Natural killer cell (primary cell): ENCODE measurements around the gene ABTB2. TPM values are rescaled to one million over a fixed set of nuclear protein-coding genes. Genes with fewer than 3 reads are reported as not detected.

ENCODE experiments used
- ATAC-seq, 3 donors: fragments of 150-1000 bp in 2 of 3; fragments of 200-7000 bp in 1 of 3; cut with Tn5 transposase; 1 replicate in 1 of 3; 2 replicates in 2 of 3; pipeline ENCODE4 v1.10.0; 2021; ENCODE audit warnings: mild to moderate bottlenecking in 2 of 3, moderate library complexity in 2 of 3
- DNase-seq, 2 donors: peaks; one replicate each; pipeline versions ENCODE4 v3.0.0 to v3.0.0-alpha.2; 2013 to 2021; ENCODE audit warnings: mixed read lengths in 1 of 2
- H3K27ac ChIP-seq: one replicate; pipeline ENCODE4 v1.5.1; 2013; ENCODE audit warnings: mild to moderate bottlenecking, low read length
- H3K27me3 ChIP-seq: one replicate; pipeline ENCODE4 v1.6.1; 2013; ENCODE audit warnings: low read length; ENCODE audit not compliant: control insufficient read depth, insufficient read depth
- H3K36me3 ChIP-seq: one replicate; pipeline ENCODE4 v1.6.1; 2013; ENCODE audit warnings: low read length; ENCODE audit not compliant: control insufficient read depth, insufficient read depth
- H3K4me1 ChIP-seq: one replicate; pipeline ENCODE4 v1.6.1; 2013; ENCODE audit warnings: low read length; ENCODE audit not compliant: control insufficient read depth, insufficient read depth
- H3K4me3 ChIP-seq: one replicate; pipeline ENCODE4 v1.5.1; 2013; ENCODE audit warnings: low read length
- H3K9me3 ChIP-seq: one replicate; pipeline ENCODE4 v1.6.1; 2013; ENCODE audit warnings: low read length; ENCODE audit not compliant: control insufficient read depth, insufficient read depth
- H3K27ac Mint-ChIP-seq, 2 donors: one replicate each; pipeline ENCODE4 v1.8.0; 2022; ENCODE audit warnings: mild to moderate bottlenecking in 2 of 2, mixed read lengths in 2 of 2, moderate library complexity in 1 of 2
- H3K27me3 Mint-ChIP-seq, 2 donors: one replicate each; pipeline ENCODE4 v1.8.0; 2022; ENCODE audit warnings: low read depth in 2 of 2, mixed read lengths in 2 of 2
- H3K36me3 Mint-ChIP-seq: one replicate; pipeline ENCODE4 v1.8.0; 2022; ENCODE audit warnings: mixed read lengths
- H3K4me1 Mint-ChIP-seq, 2 donors: one replicate each; pipeline ENCODE4 v1.8.0; 2022; ENCODE audit warnings: mixed read lengths in 2 of 2
- H3K4me3 Mint-ChIP-seq: one replicate; pipeline ENCODE4 v1.8.0; 2022; ENCODE audit warnings: mild to moderate bottlenecking, moderate library complexity, mixed read lengths
- H3K9me3 Mint-ChIP-seq, 2 donors: one replicate each; pipeline ENCODE4 v1.8.0; 2022; ENCODE audit warnings: mixed read lengths in 2 of 2
- CTCF ChIP-seq: fragments of 200-600 bp; IDR thresholded peaks from one replicate; pipeline ENCODE4 v1.8.0; 2022; ENCODE audit warnings: antibody characterized with exemption
- WGBS: methylation state at CpG from one replicate; pipeline ENCODE4 v1.1.7; 2013; ENCODE audit warnings: missing lambda C conversion rate; ENCODE audit not compliant: insufficient coverage; 5-methylcytosine and 5-hydroxymethylcytosine counted together
- intact Hi-C: fragments of 100-400 bp; cut with micrococcal nuclease; formaldehyde crosslinking; loops from one replicate; pipeline ENCODE4 v1.14.2; 2022
- total RNA-seq, 4 donors: library from RNA; stranded (reverse); fragments of 120-200 nt in 1 of 4; gene quantifications; one replicate each; pipeline versions ENCODE4 v1.2.3 to v1.2.4, GENCODE V29; 2013 to 2022

Gene ABTB2
- total RNA-seq, 3 donors from 2014 or later (not counting 1 experiment from before 2014, with no cell fraction given), result 0.65 to 1.7 (median 1.1) TPM

- H3K27me3 ChIP-seq, result no peaks in the 10 kb centered on the region
- Mint-ChIP-seq H3K27me3 (peaks cover 18 to 30% of the 10 kb centered on the region in 2 donors), H3K9me3 (no peaks in the 10 kb centered on the region), H3K27ac (no peak overlapping the region), H3K4me3 (no peak overlapping the region), H3K4me1 (peaks cover 22 to 23% of the 10 kb centered on the region in 2 donors), H3K36me3 (no peaks in the 10 kb centered on the region)
- no peaks in the 10 kb centered on the region for H3K36me3 ChIP-seq
- H3K9me3 ChIP-seq, result no peaks in the 10 kb centered on the region
- intact Hi-C loops, result no loop called here
- ATAC-seq (no peak), DNase-seq (no peak)
- WGBS, result 80% methylated on average over 2 of the region's 2 CpGs
- H3K27ac ChIP-seq, result no peak overlapping the region
- H3K4me1 ChIP-seq, result peaks cover 20% of the 10 kb centered on the region
- TF ChIP-seq CTCF, result no peak
- H3K4me3 ChIP-seq, result no peak overlapping the region
Observed at GRCh38 chr11:34335331-34335730, 22.5 kb downstream of the ABTB2 start.

- intact Hi-C loops, result no loop called here
- H3K36me3 ChIP-seq, result no peaks in the 10 kb centered on the region
- Mint-ChIP-seq H3K9me3 (no peaks in the 10 kb centered on the region), H3K4me1 (peaks cover 7% of the 10 kb centered on the region in 2 donors), H3K27ac (no peak overlapping the region), H3K36me3 (no peaks in the 10 kb centered on the region), H3K27me3 (peaks cover 22 to 33% of the 10 kb centered on the region in 2 donors), H3K4me3 (no peak overlapping the region)
- H3K27me3 ChIP-seq, result no peaks in the 10 kb centered on the region
- H3K4me1 ChIP-seq, result peaks cover 6% of the 10 kb centered on the region
- H3K4me3 ChIP-seq, result no peak overlapping the region
- no peak for TF ChIP-seq CTCF
- ATAC-seq (no peak), DNase-seq (no peak)
- H3K9me3 ChIP-seq, result no peaks in the 10 kb centered on the region
- WGBS, result 27% methylated on average over 3 of the region's 3 CpGs
- no peak overlapping the region for H3K27ac ChIP-seq
Observed at GRCh38 chr11:34333787-34334186, 24.0 kb downstream of the ABTB2 start.

GRCh38 chr11:34332524-34332923 is 25.3 kb downstream of the ABTB2 start:
- no peak for ATAC-seq
- Histone ChIP-seq H3K9me3 (no peaks in the 10 kb centered on the region), H3K4me3 (no peak overlapping the region), H3K36me3 (no peaks in the 10 kb centered on the region), H3K27me3 (no peaks in the 10 kb centered on the region), H3K27ac (no peak overlapping the region), H3K4me1 (no peaks in the 10 kb centered on the region)
- no peak for TF ChIP-seq CTCF
- intact Hi-C loops, result no loop called here
- Mint-ChIP-seq H3K27ac (no peak overlapping the region), H3K9me3 (no peaks in the 10 kb centered on the region), H3K4me1 (peaks cover 4% of the 10 kb centered on the region in 2 donors), H3K4me3 (no peak overlapping the region), H3K27me3 (peaks cover 22 to 33% of the 10 kb centered on the region in 2 donors), H3K36me3 (no peaks in the 10 kb centered on the region)
- no peak for DNase-seq
- WGBS, result 61% methylated on average over 3 of the region's 3 CpGs

- H3K36me3 ChIP-seq, result no peaks in the 10 kb centered on the region
- H3K27me3 ChIP-seq, result no peaks in the 10 kb centered on the region
- no peak overlapping the region for H3K27ac ChIP-seq
- no peak overlapping the region for H3K4me3 ChIP-seq
- H3K9me3 ChIP-seq, result no peaks in the 10 kb centered on the region
- 92% methylated on average over 3 of the region's 3 CpGs for WGBS
- no peak for TF ChIP-seq CTCF
- ATAC-seq (no peak), DNase-seq (no peak)
- H3K27ac Mint-ChIP-seq, result no peak overlapping the region
- H3K36me3 Mint-ChIP-seq, result no peaks in the 10 kb centered on the region
- H3K4me1 ChIP-seq, result no peaks in the 10 kb centered on the region
- peaks cover 22 to 33% of the 10 kb centered on the region in 2 donors for H3K27me3 Mint-ChIP-seq
- H3K4me1 Mint-ChIP-seq, result peaks cover 1 to 4% of the 10 kb centered on the region in 2 donors
- intact Hi-C loops, result no loop called here
- H3K9me3 Mint-ChIP-seq, result no peaks in the 10 kb centered on the region
- no peak overlapping the region for H3K4me3 Mint-ChIP-seq
Observed at GRCh38 chr11:34331736-34332135, 26.1 kb downstream of the ABTB2 start.
